Activated CD4-positive, alpha-beta T cell treated with anti-CD3 and anti-CD28 coated beads for 36 hours (primary cell): ENCODE data around the gene PRKAG2. TPM values are rescaled to one million over a fixed set of nuclear protein-coding genes. Genes with fewer than 3 reads are reported as not detected.
A peak's percentile ranks its signal among the peaks of the same experiment; 100 is the strongest.

ENCODE experiments used
- ATAC-seq: fragments of 200-7000 bp; cut with Tn5 transposase; one replicate; pipeline ENCODE4 v1.10.0; 2021; ENCODE audit warnings: mild to moderate bottlenecking, moderate library complexity
- CTCF ChIA-PET: fragments of 350-600 bp; sonication (Branson Sonifier 250); formaldehyde crosslinking; loops from one replicate; lab custom pipeline; 2021; ENCODE audit warnings: antibody characterized with exemption; lab: Charles Lee
- POLR2A ChIA-PET: fragments of 350-600 bp; sonication (Branson Sonifier 250); formaldehyde crosslinking; loops from one replicate; lab custom pipeline; 2021; ENCODE audit warnings: antibody characterized with exemption, inconsistent platforms; lab: Charles Lee
- DNase-seq: peaks from one replicate; pipeline ENCODE4 v3.0.0-alpha.2; 2020
- H3K27ac Mint-ChIP-seq: one replicate; pipeline ENCODE4 v1.8.0; 2021; ENCODE audit warnings: mixed read lengths
- H3K27me3 Mint-ChIP-seq: one replicate; pipeline ENCODE4 v1.8.0; 2021; ENCODE audit warnings: mixed read lengths
- H3K36me3 Mint-ChIP-seq: one replicate; pipeline ENCODE4 v1.8.0; 2021; ENCODE audit warnings: low read depth, mixed read lengths
- H3K4me1 Mint-ChIP-seq: one replicate; pipeline ENCODE4 v1.8.0; 2021; ENCODE audit warnings: mixed read lengths
- H3K4me3 Mint-ChIP-seq: one replicate; pipeline ENCODE4 v1.8.0; 2021; ENCODE audit warnings: mild to moderate bottlenecking, moderate library complexity, mixed read lengths
- H3K9me3 Mint-ChIP-seq: one replicate; pipeline ENCODE4 v1.8.0; 2021; ENCODE audit warnings: low read depth, mixed read lengths
- intact Hi-C, 2 experiments: fragments of 100-400 bp; cut with DNase I in 1 of 2; cut with micrococcal nuclease in 1 of 2; formaldehyde crosslinking; loops; one replicate each; pipeline versions ENCODE4 v1.14.2 to v1.15.1; 2022 to 2024; cut with DNase I, micrococcal nuclease
- total RNA-seq, 2 experiments: library from RNA; stranded (reverse); gene quantifications; one replicate each; pipeline ENCODE4 v1.2.3, GENCODE V29; 2021

Gene PRKAG2
- total RNA-seq, 2 experiments from 2014 or later: 19.6 to 21.5 TPM

DNA sequence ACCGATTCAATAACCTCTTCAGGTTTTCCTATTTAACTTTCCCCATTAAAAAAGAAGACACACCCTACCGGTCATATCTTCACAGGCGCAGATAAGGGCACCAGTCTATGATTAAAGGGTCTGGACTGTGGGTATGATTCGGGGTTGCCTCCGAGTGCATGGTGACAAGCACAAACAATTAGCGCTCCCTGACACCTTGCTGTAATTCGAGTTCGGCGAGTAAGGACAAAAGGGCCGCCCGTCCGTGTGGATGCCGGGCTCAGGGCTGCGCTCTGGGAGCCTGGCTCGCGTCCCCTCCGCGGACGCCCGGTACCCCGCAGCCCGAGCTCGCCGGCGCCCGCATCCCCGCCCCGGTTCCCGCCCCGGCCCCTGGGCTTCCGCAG is 245.4 kb downstream of the PRKAG2 start:
- Mint-ChIP-seq H3K9me3 (peaks cover 3% of the 10 kb centered on the region), H3K4me1 (peaks cover 22% of the 10 kb centered on the region), H3K36me3 (peaks cover 4% of the 10 kb centered on the region), H3K27ac (peak overlapping the region; percentile 72), H3K4me3 (peak overlapping the region; percentile 79), H3K27me3 (no peaks in the 10 kb centered on the region)
- ChIA-PET CTCF (interaction anchor here (0.6 to 3.2 kb wide), 6 partner anchors 11 to 308 kb away, joined by 3 to 25 read pairs (median 4); no protein-coding TSS in a partner anchor), POLR2A (no interaction called here)
- ATAC-seq (peak; percentile 11), DNase-seq (peak; percentile 47)
- intact Hi-C loops: loop anchor here (5.0 kb wide), 5 partner anchors 246 to 1309 kb away; partner anchors contain the start of genes ABCB8 (in 1 of the 2), ACTR3C (in 1 of the 2), FASTK (in 1 of the 2) and LRRC61 (in 1 of the 2)

DNA sequence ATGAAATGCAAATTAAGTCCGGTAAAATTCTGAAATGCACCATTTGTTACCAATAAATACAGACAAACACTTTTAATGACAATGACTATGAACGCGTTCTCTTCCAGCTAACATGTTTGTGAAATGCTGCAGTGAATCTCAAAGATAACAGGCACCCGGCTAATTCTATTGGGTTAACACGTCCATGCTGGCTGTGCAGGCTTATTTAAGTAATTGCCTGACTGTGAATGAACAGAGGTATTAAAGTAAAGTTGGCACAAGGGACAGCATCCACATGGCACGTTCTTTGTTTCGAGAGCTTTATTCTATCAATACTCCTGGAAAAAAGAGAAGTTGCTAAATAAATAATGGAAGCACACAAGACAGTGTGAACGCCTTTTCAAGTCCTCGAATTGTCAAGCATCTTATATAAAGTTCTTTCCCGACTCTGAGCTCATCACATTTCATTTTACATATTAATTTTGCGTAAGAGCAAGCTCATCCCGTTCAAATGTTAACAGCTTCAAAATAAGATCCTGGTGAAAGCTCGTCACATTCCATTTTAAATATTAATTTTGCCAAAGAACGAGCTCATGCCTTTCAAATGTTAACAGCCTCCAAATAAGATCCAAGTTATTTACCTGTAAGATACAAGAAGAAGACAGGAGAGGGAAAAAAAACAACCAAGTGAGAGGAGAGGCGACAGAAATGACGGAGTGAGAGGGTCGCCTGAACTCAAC is 245.9 kb downstream of the PRKAG2 start:
- Mint-ChIP-seq H3K9me3 (peaks cover 3% of the 10 kb centered on the region), H3K27ac (peak overlapping the region; percentile 72), H3K27me3 (no peaks in the 10 kb centered on the region), H3K36me3 (peaks cover 4% of the 10 kb centered on the region), H3K4me3 (peak overlapping the region; percentile 79), H3K4me1 (peaks cover 22% of the 10 kb centered on the region)
- intact Hi-C loops: loop anchor here (5.0 kb wide), 5 partner anchors 246 to 1309 kb away; partner anchors contain the start of genes ABCB8 (in 1 of the 2), ACTR3C (in 1 of the 2), FASTK (in 1 of the 2) and LRRC61 (in 1 of the 2)
- ATAC-seq: no peak
- no peak for DNase-seq
- ChIA-PET CTCF (interaction anchor here (0.8 to 3.2 kb wide), 4 partner anchors 11 to 152 kb away, joined by 3 to 25 read pairs (median 12); no protein-coding TSS in a partner anchor), POLR2A (no interaction called here)

DNA sequence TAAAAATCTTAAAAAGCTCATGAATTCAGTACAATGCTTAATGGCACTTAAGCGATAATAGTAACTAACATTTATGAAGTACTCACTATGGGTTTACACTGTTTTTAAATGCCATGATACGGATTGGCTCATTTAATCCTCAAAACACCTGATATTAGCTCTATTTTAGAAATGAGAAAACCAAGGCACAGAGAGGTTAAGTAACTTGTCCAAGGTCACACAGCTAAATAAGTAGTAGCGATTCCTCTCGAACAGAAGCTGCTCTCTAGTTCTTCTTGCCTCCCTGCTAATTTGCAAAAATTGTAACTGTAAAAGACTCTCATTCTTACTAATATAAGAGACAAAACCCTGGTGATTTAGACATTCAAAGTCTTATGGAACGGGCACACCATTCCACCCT is 246.6 kb downstream of the PRKAG2 start:
- ATAC-seq (no peak), DNase-seq (no peak)
- peaks cover 4% of the 10 kb centered on the region for H3K36me3 Mint-ChIP-seq
- H3K4me1 Mint-ChIP-seq: peaks cover 22% of the 10 kb centered on the region
- H3K27ac Mint-ChIP-seq: no peak overlapping the region
- no peaks in the 10 kb centered on the region for H3K27me3 Mint-ChIP-seq
- ChIA-PET CTCF (interaction anchor here (2.6 to 3.2 kb wide), 2 partner anchors 10 to 128 kb away, joined by 19 to 25 read pairs; no protein-coding TSS in a partner anchor), POLR2A (no interaction called here)
- intact Hi-C loops: loop anchor here (5.0 kb wide), 5 partner anchors 247 to 1308 kb away; partner anchors contain the start of genes ABCB8 (in 1 of the 2), ACTR3C (in 1 of the 2), FASTK (in 1 of the 2) and LRRC61 (in 1 of the 2)
- H3K9me3 Mint-ChIP-seq: peaks cover 3% of the 10 kb centered on the region
- peak overlapping the region; percentile 79 for H3K4me3 Mint-ChIP-seq

DNA sequence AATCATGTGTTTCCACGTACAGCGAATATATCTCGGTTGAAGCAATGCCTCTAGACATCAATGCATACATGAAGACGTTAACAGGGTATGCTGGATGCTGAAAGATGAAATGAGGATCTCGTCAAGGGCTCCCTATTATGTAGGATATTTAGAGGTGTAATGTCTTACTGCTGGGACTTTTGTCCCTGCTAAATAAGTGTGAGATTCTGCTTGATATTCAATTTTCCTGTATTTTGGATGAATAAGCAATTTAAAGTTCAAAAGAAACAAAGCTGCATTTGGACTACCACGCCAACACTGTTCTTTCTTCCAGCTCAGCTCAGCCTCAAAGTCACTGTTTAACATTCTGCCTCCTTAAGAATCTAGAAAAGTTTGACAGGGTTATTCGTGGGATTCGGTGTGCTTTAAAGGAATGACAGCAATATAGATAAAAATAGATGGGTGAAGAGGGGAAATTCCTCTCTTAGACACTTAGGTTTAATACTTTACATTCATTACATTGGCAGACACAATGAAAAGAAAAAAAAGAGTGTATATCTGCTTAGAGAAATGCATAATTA is 247.1 kb downstream of the PRKAG2 start:
- Mint-ChIP-seq H3K27ac (no peak overlapping the region), H3K9me3 (peaks cover 3% of the 10 kb centered on the region), H3K4me1 (peaks cover 25% of the 10 kb centered on the region), H3K27me3 (no peaks in the 10 kb centered on the region), H3K36me3 (peaks cover 7% of the 10 kb centered on the region), H3K4me3 (no peak overlapping the region)
- ChIA-PET POLR2A (no interaction called here), CTCF (interaction anchor here (2.6 to 3.2 kb wide), 2 partner anchors 10 to 129 kb away, joined by 19 to 25 read pairs; no protein-coding TSS in a partner anchor)
- intact Hi-C loops: loop anchor here (5.0 kb wide), 5 partner anchors 248 to 1307 kb away; partner anchors contain the start of genes ABCB8 (in 1 of the 2), ACTR3C (in 1 of the 2), FASTK (in 1 of the 2) and LRRC61 (in 1 of the 2)
- no peak for DNase-seq
- no peak for ATAC-seq

DNA sequence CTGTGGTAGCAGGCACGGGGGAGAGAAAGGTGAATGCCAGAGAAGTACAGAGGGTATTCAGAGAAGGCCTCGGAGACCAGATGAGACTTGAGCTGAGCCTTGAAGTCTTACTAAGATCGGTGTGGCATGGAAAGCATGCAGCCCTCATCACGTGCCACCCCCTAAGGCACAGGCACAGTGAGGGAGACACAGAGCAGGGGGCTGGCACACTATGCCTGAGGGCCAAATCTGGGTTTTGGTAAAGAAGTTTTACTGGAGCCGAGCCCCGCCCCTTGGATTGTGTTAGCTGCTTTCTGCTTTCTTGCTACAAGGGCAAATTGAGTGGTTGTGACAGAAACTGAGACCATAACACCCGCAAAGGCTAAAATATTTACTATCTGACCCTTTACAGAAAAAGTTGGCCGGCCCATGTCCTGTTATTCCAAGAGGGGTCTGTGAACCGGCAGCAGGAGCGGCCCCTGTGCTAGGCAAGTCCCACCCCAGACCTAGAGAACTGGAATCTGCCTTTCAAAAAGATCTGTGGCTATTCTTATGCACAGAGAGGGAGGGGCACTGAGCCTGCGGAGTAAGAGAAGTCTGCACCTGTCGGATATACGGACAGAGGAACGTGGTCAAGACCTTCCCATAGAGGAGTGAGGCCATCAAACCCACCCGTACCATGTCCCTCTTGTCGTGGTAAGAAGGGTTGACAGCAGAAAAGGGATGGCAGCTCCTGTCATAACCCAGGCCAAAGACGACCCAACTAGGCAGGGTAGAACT is 247.9 kb downstream of the PRKAG2 start:
- ATAC-seq (no peak), DNase-seq (no peak)
- no peaks in the 10 kb centered on the region for H3K27me3 Mint-ChIP-seq
- H3K4me1 Mint-ChIP-seq: peaks cover 31% of the 10 kb centered on the region
- peaks cover 3% of the 10 kb centered on the region for H3K9me3 Mint-ChIP-seq
- no peak overlapping the region for H3K27ac Mint-ChIP-seq
- intact Hi-C loops: no loop called here
- peaks cover 7% of the 10 kb centered on the region for H3K36me3 Mint-ChIP-seq
- CTCF ChIA-PET: interaction anchor here (0.7 to 3.2 kb wide), 3 partner anchors 9 to 129 kb away, joined by 3 to 25 read pairs (median 19); no protein-coding TSS in a partner anchor
- POLR2A ChIA-PET: no interaction called here
- no peak overlapping the region for H3K4me3 Mint-ChIP-seq

DNA sequence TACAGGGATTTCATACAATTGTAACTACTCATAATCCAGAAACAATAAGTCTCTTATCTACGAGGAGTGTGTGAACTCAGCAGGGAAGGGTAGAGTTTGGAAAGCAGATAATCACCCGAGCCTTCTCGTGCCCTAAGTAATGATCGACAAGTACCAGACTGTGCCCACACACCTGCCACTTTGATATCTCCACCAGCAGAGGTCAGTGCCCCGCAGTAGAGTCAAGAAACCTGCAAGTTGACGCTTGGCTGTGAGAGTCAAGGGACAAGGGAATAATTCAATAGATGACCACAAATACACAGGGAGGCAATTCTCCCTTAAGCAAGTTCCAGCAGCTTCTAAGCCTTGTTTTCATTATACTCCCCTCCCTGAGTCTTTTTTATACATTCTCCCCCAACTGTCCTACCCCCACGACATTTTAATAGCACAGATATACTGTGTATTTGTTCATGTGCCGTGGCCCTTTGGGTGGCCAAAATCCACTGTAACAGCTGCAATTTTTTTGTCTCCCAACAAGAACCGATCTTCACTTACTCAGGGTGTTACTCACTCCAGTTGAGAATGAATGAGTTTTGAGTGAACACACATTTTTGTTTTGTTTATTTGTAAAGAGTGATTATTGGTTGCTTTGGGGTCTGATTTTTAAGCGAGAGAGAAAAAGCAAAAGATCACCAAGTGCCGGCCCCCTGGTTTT is 250.3 kb downstream of the PRKAG2 start:
- intact Hi-C loops: loop anchor here (1.0 to 2.0 kb wide), 2 partner anchors 133 to 306 kb away; no protein-coding TSS in a partner anchor
- ATAC-seq: peak; percentile 51
- Mint-ChIP-seq H3K4me3 (no peak overlapping the region), H3K27ac (no peak overlapping the region), H3K4me1 (peaks cover 28% of the 10 kb centered on the region), H3K36me3 (peaks cover 3% of the 10 kb centered on the region), H3K9me3 (no peaks in the 10 kb centered on the region), H3K27me3 (no peaks in the 10 kb centered on the region)
- ChIA-PET POLR2A (interaction anchor here (0.7 kb wide), 2 partner anchors 48 to 104 kb away, joined by 3 read pairs; no protein-coding TSS in a partner anchor), CTCF (interaction anchor here (1.6 to 2.4 kb wide), 2 partner anchors 130 to 134 kb away, joined by 5 to 15 read pairs; no protein-coding TSS in a partner anchor)
- DNase-seq: peak; percentile 63

DNA sequence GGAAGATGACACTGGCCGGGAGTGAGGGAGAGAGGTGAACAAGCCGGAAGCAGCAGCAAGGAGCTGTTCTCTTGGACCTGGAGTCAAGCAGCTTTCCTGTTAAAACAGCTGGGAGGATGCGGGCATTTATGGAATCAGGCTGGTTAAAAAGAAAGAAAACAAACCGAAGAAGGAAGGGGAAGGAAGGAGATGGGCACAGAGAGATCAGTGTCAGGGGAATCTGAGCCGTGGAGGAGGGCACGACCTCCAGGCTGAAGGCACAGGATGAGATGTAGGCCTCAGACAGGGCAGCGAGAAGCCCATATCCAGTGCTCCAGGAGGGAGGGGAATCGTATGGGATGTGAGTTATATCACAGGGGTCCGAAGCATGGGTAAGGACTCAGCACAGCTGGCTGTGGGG is 251.3 kb downstream of the PRKAG2 start:
- intact Hi-C loops: loop anchor here (1.0 to 2.0 kb wide), 2 partner anchors 134 to 307 kb away; no protein-coding TSS in a partner anchor
- Mint-ChIP-seq H3K27ac (no peak overlapping the region), H3K4me3 (no peak overlapping the region), H3K9me3 (no peaks in the 10 kb centered on the region), H3K36me3 (peaks cover 3% of the 10 kb centered on the region), H3K4me1 (peaks cover 20% of the 10 kb centered on the region), H3K27me3 (no peaks in the 10 kb centered on the region)
- POLR2A ChIA-PET: no interaction called here
- no peak for ATAC-seq
- CTCF ChIA-PET: interaction anchor here (1.3 to 2.4 kb wide), 3 partner anchors 17 to 135 kb away, joined by 3 to 15 read pairs (median 5); no protein-coding TSS in a partner anchor
- no peak for DNase-seq

DNA sequence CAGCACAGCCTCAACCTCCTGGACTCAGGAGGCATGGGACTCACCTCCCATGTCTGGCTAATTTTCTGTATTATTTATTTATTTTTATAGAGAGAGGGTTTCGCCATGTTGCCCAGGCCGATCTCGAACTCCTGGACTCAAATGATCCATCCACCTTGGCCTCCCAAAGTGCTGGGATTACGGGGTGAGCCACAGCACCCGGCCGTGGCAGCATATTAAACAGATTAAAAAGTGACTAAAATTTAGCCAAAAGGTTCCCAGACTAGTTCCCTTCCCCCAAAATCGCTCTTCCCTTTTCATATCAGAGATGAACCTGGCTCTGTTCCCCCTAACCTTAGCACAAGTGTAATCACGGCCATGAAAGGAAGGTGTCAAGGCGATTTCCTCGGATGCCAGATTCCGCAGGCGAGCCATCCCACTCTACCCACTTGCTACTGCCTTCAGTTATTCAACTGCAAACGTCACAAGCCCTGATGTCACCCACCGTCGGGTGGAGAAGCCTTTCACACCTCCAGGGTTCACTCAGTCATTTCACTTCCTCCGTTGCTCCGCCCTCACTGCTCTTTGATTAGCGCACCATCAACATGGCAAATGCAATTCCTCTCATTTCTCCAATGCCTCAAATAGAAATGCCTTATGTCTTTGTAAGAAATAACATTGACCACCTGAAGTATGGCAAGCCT is 252.5 kb downstream of the PRKAG2 start:
- intact Hi-C loops: no loop called here
- Mint-ChIP-seq H3K36me3 (peaks cover 6% of the 10 kb centered on the region), H3K4me3 (no peak overlapping the region), H3K4me1 (peaks cover 15% of the 10 kb centered on the region), H3K27me3 (no peaks in the 10 kb centered on the region), H3K27ac (peak overlapping the region; percentile 17), H3K9me3 (no peaks in the 10 kb centered on the region)
- ATAC-seq: no peak
- ChIA-PET POLR2A (no interaction called here), CTCF (interaction anchor here (0.6 to 2.4 kb wide), 2 partner anchors 136 to 718 kb away, joined by 3 to 15 read pairs; no protein-coding TSS in a partner anchor)
- peak; percentile 32 for DNase-seq

DNA sequence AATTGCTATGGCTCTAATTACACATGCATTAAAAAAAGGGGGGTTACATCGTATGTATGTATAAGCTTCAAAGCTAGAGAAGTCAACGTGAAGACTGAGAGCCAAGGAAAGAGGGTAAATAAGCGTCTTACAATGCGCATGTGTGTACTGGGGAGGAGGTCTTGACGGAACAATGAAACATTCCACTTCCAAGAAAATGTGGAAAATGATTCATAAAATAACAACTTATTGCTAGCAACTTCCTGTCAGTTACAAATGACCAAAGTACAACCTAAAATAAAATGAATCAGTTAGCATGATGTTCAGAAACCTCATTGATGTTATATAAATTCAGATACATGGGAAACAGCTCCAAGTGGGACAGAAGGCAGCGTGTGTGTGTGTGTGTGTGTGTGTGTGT is 253.1 kb downstream of the PRKAG2 start:
- peaks cover 6% of the 10 kb centered on the region for H3K36me3 Mint-ChIP-seq
- CTCF ChIA-PET: interaction anchor here (0.6 to 1.4 kb wide), 4 partner anchors 10 to 541 kb away, joined by 3 read pairs; no protein-coding TSS in a partner anchor
- no peaks in the 10 kb centered on the region for H3K27me3 Mint-ChIP-seq
- POLR2A ChIA-PET: no interaction called here
- ATAC-seq (peak; percentile 23), DNase-seq (no peak)
- no peak overlapping the region for H3K27ac Mint-ChIP-seq
- no peak overlapping the region for H3K4me3 Mint-ChIP-seq
- H3K9me3 Mint-ChIP-seq: no peaks in the 10 kb centered on the region
- intact Hi-C loops: no loop called here
- H3K4me1 Mint-ChIP-seq: peaks cover 15% of the 10 kb centered on the region

DNA sequence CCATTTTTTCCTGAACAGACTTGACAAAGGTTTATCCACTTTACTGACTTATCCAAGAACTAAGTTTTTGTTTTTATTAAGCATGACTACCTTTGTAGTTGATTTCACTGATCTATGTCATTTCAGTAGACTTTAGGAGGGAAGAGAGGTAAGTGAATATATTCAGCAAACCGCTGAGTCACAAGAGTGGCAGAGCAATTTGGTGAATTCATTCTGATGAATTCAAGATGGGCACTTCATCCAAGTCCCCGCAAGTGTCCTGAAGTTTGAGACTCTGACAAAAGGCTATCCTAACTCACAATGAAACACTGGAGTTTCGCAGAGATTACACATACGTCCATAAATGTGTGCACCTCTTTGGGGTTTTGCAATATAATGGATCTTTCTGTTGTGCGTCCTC is 255.0 kb downstream of the PRKAG2 start:
- CTCF ChIA-PET: interaction anchor here (1.1 kb wide), 1 partner anchor 138 kb away, joined by 4 read pairs; no protein-coding TSS in a partner anchor

More for the DNA sequence above, 255.0 kb downstream of the PRKAG2 start:
- Mint-ChIP-seq H3K4me1 (peaks cover 15% of the 10 kb centered on the region), H3K4me3 (no peak overlapping the region), H3K9me3 (no peaks in the 10 kb centered on the region), H3K36me3 (peaks cover 6% of the 10 kb centered on the region), H3K27ac (no peak overlapping the region), H3K27me3 (no peaks in the 10 kb centered on the region)
- POLR2A ChIA-PET: no interaction called here
- intact Hi-C loops: no loop called here
- no peak for ATAC-seq
- DNase-seq: no peak
